ENCODE measurements around the gene CXXC5. TPM values are rescaled to one million over a fixed set of nuclear protein-coding genes. Genes with fewer than 3 reads are reported as not detected.
A peak's percentile ranks its signal among the peaks of the same experiment; 100 is the strongest.

CXXC5 gene
- total RNA-seq, 1 donor from 2014 or later, result 51.8 TPM

GRCh38 chr5:139709582-139710318 lies 61.6 kb downstream of the CXXC5 start:
- Histone ChIP-seq H3K4me1 (peaks cover 39% of the 10 kb centered on the region), H3K27ac (peak overlapping the region; percentile 25), H3K9me3 (no peaks in the 10 kb centered on the region), H3K36me3 (no peaks in the 10 kb centered on the region), H3K4me3 (peak overlapping the region; percentile 31 to 61), H3K27me3 (no peaks in the 10 kb centered on the region)
- intact Hi-C loops (cut with DNase I), result no loop called here
- DNase-seq (ENCODE audit: extremely low spot score in 2 of 2), result no peak
- TF ChIP-seq CTCF (IDR thresholded peaks at IDR 0.05), result no peak
- no peak for TF ChIP-seq POLR2AphosphoS5 (IDR thresholded peaks at IDR 0.05; ENCODE audit: insufficient read depth in 1 of 2, low read depth in 1 of 2)
- TF ChIP-seq POLR2A (IDR thresholded peaks at IDR 0.05), result no peak

GRCh38 chr5:139710319-139711066 lies 62.3 kb downstream of the CXXC5 start:
- Histone ChIP-seq H3K36me3 (no peaks in the 10 kb centered on the region), H3K27ac (peak overlapping the region; percentile 31), H3K9me3 (no peaks in the 10 kb centered on the region), H3K27me3 (no peaks in the 10 kb centered on the region), H3K4me1 (peaks cover 39% of the 10 kb centered on the region), H3K4me3 (peak overlapping the region; percentile 41 to 61)
- intact Hi-C loops (cut with DNase I), result no loop called here
- peak in 1 of 2 donors; percentile 88 for DNase-seq (ENCODE audit: extremely low spot score in 2 of 2)
- TF ChIP-seq CTCF (IDR thresholded peaks at IDR 0.05) (no peak), POLR2A (IDR thresholded peaks at IDR 0.05) (no peak), POLR2AphosphoS5 (IDR thresholded peaks at IDR 0.05; ENCODE audit: insufficient read depth in 1 of 2, low read depth in 1 of 2) (peak in 1 of 2 donors; percentile 25)

GRCh38 chr5:139711067-139711905 lies 63.1 kb downstream of the CXXC5 start:
- intact Hi-C loops (cut with DNase I), result no loop called here
- Histone ChIP-seq H3K4me3 (peak overlapping the region; percentile 41 to 61), H3K4me1 (peaks cover 39% of the 10 kb centered on the region), H3K36me3 (no peaks in the 10 kb centered on the region), H3K27ac (peak overlapping the region; percentile 31), H3K27me3 (no peaks in the 10 kb centered on the region), H3K9me3 (no peaks in the 10 kb centered on the region)
- TF ChIP-seq POLR2A (IDR thresholded peaks at IDR 0.05) (no peak), POLR2AphosphoS5 (IDR thresholded peaks at IDR 0.05; ENCODE audit: insufficient read depth in 1 of 2, low read depth in 1 of 2) (no peak), CTCF (IDR thresholded peaks at IDR 0.05) (no peak)
- no peak for DNase-seq (ENCODE audit: extremely low spot score in 2 of 2)

- peak overlapping the region; percentile 41 to 61 for H3K4me3 ChIP-seq
- H3K4me1 ChIP-seq, result peaks cover 39% of the 10 kb centered on the region
- no peaks in the 10 kb centered on the region for H3K9me3 ChIP-seq
- no peak for DNase-seq (ENCODE audit: extremely low spot score in 2 of 2)
- no peaks in the 10 kb centered on the region for H3K27me3 ChIP-seq
- TF ChIP-seq CTCF (IDR thresholded peaks at IDR 0.05) (no peak), POLR2AphosphoS5 (IDR thresholded peaks at IDR 0.05; ENCODE audit: insufficient read depth in 1 of 2, low read depth in 1 of 2) (no peak), POLR2A (IDR thresholded peaks at IDR 0.05) (no peak)
- H3K36me3 ChIP-seq, result no peaks in the 10 kb centered on the region
- intact Hi-C loops (cut with DNase I), result no loop called here
- H3K27ac ChIP-seq, result peak overlapping the region; percentile 31
These were observed 63.7 kb downstream of the CXXC5 start for GRCh38 chr5:139711906-139712224.
